Stomach (tissue), 4 donors: Measurements from ENCODE around the gene MBP.

Experiments used
- POLR2AphosphoS5 ChIP-seq, 3 donors: sonication (generic); formaldehyde crosslinking; IDR thresholded peaks; one replicate each; pipeline ENCODE4 v1.6.1; 2016; ENCODE audit warnings: antibody characterized with exemption in 3 of 3
- TF ChIP-seq, protein P1 (sequence below), 7 experiments: fragments of 450-650 bp in 4 of 7; fragments of 200-600 bp in 3 of 7; sonication (generic) in 3 of 7; IDR thresholded peaks; one replicate each; pipeline ENCODE4 v1.5.1; 2016 to 2019; ENCODE audit warnings: antibody characterized with exemption in 7 of 7, control low read depth in 2 of 7, mild to moderate bottlenecking in 1 of 7

DNA sequence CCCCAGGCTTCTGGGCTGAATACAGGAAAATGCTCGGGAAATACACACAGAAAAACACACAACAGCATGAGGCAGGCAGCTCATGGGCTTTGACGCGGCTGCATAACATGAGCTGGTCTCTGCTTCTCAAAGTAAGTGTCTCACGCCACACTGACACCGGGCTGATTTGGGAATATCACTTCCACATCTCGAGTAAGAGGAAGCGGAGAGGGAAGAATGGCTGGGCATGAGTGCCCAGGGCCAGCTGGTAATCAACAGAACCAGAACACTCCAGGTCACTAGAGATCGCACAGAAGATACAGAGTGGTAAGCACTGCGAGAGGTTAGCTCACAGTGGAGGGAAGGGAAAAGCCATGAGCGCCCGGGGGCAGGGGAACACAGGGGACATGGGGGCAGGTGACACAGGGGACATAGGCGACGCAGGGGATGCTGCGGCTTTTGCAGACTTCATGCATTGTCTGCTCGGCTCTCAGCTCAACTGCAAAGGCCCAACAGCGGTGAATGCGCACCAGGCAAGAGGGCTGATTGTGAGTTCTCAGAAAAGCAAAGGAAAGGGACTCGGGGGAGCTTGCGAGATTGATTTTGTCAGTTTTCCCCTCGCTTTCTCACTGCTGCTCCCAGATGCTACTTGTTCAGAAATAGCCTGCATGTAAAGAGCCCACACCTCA lies 141.4 kb downstream of the MBP start:
- TF ChIP-seq, protein P1, sequence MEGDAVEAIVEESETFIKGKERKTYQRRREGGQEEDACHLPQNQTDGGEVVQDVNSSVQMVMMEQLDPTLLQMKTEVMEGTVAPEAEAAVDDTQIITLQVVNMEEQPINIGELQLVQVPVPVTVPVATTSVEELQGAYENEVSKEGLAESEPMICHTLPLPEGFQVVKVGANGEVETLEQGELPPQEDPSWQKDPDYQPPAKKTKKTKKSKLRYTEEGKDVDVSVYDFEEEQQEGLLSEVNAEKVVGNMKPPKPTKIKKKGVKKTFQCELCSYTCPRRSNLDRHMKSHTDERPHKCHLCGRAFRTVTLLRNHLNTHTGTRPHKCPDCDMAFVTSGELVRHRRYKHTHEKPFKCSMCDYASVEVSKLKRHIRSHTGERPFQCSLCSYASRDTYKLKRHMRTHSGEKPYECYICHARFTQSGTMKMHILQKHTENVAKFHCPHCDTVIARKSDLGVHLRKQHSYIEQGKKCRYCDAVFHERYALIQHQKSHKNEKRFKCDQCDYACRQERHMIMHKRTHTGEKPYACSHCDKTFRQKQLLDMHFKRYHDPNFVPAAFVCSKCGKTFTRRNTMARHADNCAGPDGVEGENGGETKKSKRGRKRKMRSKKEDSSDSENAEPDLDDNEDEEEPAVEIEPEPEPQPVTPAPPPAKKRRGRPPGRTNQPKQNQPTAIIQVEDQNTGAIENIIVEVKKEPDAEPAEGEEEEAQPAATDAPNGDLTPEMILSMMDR (IDR thresholded peaks at IDR 0.05) = no peak
- TF ChIP-seq POLR2AphosphoS5 (IDR thresholded peaks at IDR 0.05) = no peak
